Ishikawa (cell line): ENCODE measurements around the gene PACS1.

Experiments used
- CEBPB ChIP-seq: IDR thresholded peaks from 2 replicates; pipeline ENCODE4 v1.6.1; 2012
- CREB1 ChIP-seq: IDR thresholded peaks from 2 replicates; pipeline ENCODE4 v1.6.1; 2012; ENCODE audit warnings: low read depth
- EGR1 ChIP-seq: IDR thresholded peaks from 2 replicates; pipeline ENCODE4 v1.6.1; 2012
- EP300 ChIP-seq: IDR thresholded peaks from 2 replicates; pipeline ENCODE4 v1.6.1; 2012; ENCODE audit warnings: borderline replicate concordance
- FOXM1 ChIP-seq: IDR thresholded peaks from 2 replicates; pipeline ENCODE4 v1.6.1; 2012; ENCODE audit warnings: low read depth, borderline replicate concordance
- MAX ChIP-seq: IDR thresholded peaks from 2 replicates; pipeline ENCODE4 v1.6.1; 2012
- NFIC ChIP-seq: IDR thresholded peaks from 2 replicates; pipeline ENCODE4 v1.6.1; 2012
- RAD21 ChIP-seq: IDR thresholded peaks from 2 replicates; pipeline ENCODE4 v1.6.1; 2012; ENCODE audit warnings: low read depth
- REST ChIP-seq: IDR thresholded peaks from 2 replicates; pipeline ENCODE4 v1.6.1; 2012; ENCODE audit warnings: low read depth, mild to moderate bottlenecking
- TAF1 ChIP-seq: IDR thresholded peaks from 2 replicates; pipeline ENCODE4 v1.6.1; 2012; ENCODE audit warnings: low read depth, mild to moderate bottlenecking
- TCF12 ChIP-seq: IDR thresholded peaks from 2 replicates; pipeline ENCODE4 v1.6.1; 2012; ENCODE audit warnings: low read depth
- TEAD4 ChIP-seq: IDR thresholded peaks from 2 replicates; pipeline ENCODE4 v1.6.1; 2012
- USF1 ChIP-seq: IDR thresholded peaks from 2 replicates; pipeline ENCODE4 v1.6.1; 2012
- YY1 ChIP-seq: IDR thresholded peaks from 2 replicates; pipeline ENCODE4 v1.6.1; 2012; ENCODE audit warnings: low read depth
- ZBTB7A ChIP-seq: IDR thresholded peaks from 2 replicates; pipeline ENCODE4 v1.6.1; 2012; ENCODE audit warnings: low read depth

The PACS1 gene

GRCh38 chr11:66045177-66045639, 24.9 kb upstream of the PACS1 start:
- TF ChIP-seq TAF1 (no peak), CEBPB (no peak), TEAD4 (no peak), RAD21 (peak; percentile 56), ZBTB7A (peak; percentile 94), EGR1 (no peak), TCF12 (no peak), USF1 (no peak)

GRCh38 chr11:66046901-66047300, 23.2 kb upstream of the PACS1 start:
- TF ChIP-seq MAX (no peak), USF1 (no peak), EGR1 (no peak), RAD21 (no peak), EP300 (no peak), TEAD4 (no peak), CREB1 (no peak), YY1 (no peak), FOXM1 (no peak), TCF12 (no peak), REST (no peak), ZBTB7A (no peak), NFIC (no peak)

- TF ChIP-seq EP300 (peak; percentile 82; the same call in 1 of the 2 replicates), REST (no peak), YY1 (peak; percentile 5; the same call in 1 of the 2 replicates), RAD21 (no peak), TCF12 (peak; percentile 71), MAX (no peak), NFIC (peak; percentile 94), ZBTB7A (no peak), TAF1 (no peak), TEAD4 (peak; percentile 94)
Observed at GRCh38 chr11:66047541-66048365, 22.3 kb upstream of the PACS1 start.

- TF ChIP-seq ZBTB7A (no peak), EGR1 (no peak), CEBPB (no peak), MAX (no peak), CREB1 (no peak), FOXM1 (no peak), TEAD4 (no peak), TCF12 (no peak), EP300 (no peak), YY1 (no peak), REST (no peak), NFIC (no peak), RAD21 (no peak)
Observed at GRCh38 chr11:66048547-66049323, 21.3 kb upstream of the PACS1 start, which contains the start of gene GAL3ST3. Gene GAL3ST3, minus strand, starts transcription at chr11:66049161. Its CDS starts 3,746 bp downstream, at chr11:66045415.
